HG03354 (cell line): ENCODE data around the gene HSPA1A.
A peak's percentile ranks its signal among the peaks of the same experiment; 100 is the strongest.
"Not testable (repeated sequence)": the region's sequence is repeated elsewhere in the genome, so short reads cannot be mapped to it uniquely, and the experiment has no call there.

ENCODE experiments used
- ATAC-seq: cut with Tn5 transposase; IDR thresholded peaks from one replicate; pipeline ENCODE4 v1.9.1; 2021; ENCODE audit warnings: mild to moderate bottlenecking; ENCODE audit not compliant: unreplicated experiment, poor library complexity, severe bottlenecking

HSPA1A gene

DNA sequence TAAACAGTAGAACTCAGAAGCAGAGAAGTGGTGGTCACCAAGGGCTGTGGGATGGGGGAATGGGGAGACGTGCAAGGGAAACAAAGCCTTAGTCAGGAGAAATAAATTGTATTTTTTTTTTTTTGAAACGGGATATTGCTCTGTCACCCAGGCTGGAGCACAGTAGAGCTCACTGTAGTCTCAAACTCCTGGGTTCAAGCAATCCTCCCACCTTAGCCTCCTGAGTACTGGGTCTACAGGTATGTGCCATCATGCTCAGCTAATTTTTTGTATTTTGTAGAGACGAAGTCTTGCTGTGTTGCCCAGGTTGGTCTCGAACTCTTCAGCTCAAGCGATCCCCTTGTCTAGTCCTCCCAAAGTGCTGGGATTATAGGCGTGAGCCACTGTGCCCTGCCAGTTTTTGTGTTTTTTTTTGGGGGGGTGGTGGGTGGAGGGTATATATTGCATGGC, 15.6 kb downstream of the HSPA1A start:
- ATAC-seq = no peak

DNA sequence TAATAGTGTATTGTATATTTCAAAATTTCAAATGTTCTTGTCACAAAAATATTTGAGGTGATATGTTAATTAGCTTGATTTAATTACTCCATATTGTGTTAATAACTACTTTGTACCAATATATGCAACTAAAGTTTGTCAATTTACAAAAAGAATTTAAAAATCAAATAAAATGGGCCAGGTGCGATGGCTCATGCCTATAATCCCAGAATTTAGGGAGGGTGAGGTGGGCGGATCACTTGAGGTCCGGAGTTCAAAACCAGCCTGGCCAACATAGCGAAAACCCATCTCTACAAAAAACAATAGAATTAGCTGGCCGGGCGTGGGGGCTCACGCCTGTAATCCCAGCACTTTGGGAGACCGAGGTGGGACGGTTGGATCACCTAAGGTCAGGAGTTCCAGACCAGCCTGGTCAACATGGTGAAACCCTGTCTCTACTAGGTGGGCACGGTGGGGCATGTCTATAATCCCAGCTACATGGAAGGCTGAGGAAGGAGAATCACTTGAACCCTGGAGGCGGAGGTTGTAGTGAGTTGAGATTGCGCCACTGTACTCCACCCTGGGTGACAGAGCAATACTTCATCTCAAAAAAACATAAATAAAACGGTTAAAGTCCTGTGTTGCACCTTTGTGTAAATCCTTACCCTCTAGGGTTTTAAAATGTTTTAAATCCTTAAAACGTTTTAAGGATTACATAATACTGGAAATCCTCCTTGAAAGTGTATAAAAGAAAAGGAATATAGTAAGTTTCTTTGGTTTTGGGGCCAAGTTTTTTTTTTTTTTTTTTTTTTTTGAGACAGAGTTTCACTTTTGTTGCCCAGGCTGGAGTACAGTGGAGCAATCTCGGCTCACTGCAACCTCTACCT, 16.2 kb downstream of the HSPA1A start:
- ATAC-seq = no peak

DNA sequence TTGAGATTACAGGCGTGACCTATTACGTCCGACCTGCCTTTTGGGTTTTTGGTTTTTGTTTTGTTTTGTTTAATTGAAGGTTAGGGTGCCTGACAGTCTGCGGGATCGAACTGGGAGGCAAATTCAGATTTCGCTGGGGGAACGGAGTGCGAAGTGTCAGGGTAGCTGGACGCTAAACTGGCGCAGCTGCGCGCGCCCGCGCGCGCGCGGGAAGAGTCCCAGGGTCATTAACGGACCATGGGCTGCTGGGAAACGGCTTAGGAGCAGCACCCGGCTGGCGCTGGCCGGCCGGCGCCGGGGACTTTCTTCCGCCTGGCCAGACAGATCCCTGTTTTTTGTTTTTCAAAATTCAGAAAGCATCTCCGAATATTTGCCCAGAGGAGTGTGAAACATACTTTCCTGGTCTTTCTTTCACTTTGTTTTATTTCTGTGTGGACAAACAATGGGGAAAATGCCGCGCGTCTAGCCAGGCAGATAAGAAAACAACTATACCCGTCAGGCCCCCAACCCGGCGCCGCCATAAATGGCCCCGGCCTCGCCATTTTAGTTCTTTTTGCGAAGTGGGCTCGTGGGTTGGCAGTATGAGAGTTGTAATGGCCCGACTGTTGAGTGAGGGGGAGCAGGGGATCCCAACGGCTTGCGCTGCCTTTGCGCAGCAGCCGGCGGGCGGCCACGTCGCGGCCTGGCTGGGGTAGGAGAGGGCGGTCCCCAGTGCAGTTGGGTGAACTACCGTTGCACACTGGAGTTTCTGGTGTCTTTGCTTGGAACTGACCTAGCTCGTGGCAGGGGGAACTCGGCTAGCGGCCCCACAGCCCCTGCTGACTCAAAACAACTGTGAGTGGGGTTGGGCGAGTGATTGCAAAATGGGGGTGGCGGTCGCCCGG, 19.3 kb downstream of the HSPA1A start:
- peak; percentile 45 for ATAC-seq

DNA sequence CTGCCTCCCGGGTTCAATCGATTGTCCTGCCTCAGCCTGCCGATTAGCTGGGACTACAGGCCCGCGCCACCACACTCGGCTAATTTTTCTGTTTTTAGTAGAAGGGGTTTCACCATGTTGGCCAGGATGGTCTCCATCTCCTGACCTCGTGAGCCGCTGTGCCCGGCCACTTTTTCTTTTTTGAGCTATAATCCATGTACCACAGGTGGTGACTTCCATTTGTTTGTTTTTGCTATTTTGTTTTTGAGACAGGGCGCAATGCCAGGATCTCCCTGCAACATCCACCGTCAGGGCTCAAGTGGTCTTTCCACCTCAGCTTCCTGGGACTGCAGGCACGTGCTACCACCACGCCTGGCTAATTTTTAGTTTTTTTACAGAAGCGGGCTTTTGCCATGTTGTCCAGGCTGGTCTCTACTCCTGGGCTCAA, 20.7 kb downstream of the HSPA1A start:
- ATAC-seq = no peak

DNA sequence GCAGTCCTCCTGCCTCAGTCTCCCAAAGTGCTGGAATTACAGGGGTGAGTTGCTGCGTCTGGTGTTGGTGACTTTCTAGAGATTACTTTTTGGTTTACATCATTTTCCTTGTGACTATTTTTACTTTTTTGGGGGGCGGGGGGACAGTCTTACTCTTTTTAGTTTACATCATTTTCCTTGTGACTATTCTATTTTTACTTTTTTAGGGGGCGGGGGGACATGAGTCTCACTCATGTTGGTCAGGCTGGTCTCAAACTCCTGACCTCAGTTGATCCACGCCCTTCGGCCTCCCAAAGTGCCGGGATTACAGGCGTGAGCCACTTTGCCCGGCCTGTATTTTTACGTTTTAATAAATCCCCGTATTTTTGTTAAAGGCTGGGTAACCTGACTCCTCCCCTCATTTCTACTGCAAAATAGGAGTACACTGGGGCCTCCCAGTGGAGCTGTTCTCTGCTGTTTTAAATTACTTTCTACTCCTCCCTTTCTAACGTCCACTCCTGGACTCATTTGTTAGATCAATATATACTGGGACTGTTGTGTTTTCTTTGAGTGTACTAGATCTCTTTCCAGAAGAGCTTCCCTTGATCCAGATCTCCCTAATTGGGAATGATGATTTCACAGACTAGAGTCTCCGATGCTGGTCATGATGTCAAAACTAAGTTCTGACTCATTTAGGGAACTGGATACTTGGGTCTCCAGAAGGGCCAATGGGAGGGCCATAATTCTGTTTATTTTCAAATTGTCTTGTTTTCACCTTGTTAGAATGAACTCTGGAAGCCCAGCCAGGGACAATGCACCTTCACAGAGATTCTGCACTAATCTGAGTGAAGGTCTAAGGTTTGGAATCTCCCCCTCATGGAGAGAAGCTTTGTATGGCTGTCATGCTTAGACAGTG, 21.4 kb downstream of the HSPA1A start:
- no peak for ATAC-seq

DNA sequence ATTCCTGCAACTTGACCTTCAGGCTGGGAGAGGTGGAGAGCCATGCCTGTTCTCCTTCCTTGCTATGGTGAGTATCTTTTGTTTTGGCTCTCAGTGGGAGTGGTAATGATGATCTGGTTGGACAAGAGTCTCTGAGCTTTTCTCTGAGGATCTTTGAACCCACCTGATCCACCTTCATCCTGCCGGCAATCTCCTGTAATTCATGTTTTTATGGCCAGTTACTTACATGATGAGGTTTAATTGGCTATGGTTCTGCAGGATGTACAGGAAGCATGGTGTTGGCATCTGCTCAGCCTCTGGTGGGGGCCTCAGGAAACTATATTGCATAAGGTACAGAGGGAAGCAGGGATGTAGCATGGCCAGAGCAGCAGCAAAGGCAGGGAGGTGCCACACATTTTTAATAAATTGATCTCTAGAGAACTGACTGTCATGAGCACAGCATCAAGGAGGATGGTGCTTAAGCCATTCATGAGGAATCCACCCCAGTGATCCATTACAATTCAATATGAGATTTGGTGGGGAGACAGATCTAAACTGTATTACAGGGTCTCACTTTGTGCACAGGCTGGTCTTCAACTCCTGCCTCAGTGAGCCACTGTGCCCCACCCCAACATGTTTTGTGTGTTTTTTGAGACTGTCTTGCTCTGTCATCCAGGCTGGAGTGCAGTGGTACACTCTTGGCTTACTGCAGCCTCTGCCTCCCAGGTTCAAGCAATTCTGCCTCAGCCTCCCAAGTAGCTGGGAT, 22.2 kb downstream of the HSPA1A start:
- ATAC-seq = no peak

DNA sequence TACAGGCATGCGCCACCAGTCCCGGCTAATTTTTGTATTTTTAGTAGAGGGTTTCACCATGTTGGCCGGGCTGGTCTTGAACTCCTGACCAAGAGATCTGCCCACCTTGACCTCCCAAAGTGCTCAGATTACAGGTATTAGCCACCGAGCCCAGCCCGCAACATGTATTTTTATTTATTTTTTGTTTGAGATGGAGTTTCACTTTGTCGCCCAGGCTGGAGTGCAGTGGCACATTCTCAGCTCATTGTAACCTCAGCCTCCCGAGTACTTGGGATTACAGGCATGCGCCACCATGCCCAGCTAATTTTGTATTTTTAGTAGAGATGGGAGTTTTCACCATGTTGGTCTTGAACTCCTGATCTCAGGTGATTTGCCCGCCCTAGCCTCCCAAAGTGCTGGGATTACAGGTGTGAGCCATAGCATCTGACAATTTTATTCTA, 22.8 kb downstream of the HSPA1A start:
- not testable (repeated sequence) for ATAC-seq

DNA sequence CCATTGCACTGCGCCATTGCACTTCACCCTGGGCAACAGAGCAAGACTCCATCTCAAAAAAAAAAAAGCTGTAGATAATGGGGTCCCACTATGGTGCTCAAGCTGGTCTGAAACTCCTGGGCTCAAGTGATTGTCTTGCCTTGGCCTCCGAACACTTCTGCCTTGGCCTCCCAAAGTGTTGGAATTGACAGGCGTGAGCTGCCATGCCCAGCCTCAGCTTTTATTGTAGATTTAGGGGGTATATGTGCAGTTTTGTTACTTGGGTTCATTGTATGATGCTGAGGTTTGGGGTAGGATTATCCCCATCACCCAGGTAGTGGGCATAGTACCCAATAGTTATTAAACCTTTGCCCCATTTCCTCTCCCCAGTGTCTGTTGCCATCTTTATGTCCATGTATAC, 23.6 kb downstream of the HSPA1A start:
- ATAC-seq = no peak

DNA sequence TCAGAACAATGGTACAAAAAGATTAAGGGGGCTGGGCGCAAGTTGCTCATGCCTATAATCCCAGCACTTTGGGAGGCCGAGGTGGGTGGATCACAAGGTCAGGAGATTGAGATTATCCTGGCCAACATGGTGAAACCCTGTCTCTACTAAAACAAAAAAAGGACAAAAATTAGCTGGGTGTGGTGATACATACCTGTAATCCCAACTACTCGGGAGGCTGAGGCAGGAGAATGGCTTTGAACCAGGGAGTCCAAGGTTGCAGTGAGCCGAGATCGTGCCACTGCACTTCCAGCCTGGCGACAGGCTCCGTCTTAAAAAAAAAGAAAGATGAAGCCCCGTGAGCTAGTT, 24.4 kb downstream of the HSPA1A start:
- ATAC-seq = not testable (repeated sequence)

DNA sequence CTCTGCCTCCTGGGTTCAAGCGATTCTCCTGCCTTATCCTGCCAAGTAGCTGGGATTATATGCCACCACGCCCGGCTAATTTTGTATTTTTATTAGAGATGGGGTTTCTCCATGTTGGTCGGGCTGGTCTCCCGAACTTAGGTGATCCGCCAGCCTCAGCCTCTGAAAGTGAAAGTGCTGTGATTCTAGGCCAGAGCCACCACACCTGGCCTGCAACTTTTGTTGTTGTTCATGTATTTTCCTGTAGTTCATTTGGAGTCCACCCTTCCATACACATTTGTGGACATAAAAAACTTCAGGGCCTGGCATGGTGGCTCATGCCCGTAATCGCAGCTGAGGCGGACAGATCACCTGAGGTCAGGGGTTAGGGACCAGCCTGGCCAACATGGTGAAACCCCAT, 26.7 kb downstream of the HSPA1A start:
- ATAC-seq = no peak

DNA sequence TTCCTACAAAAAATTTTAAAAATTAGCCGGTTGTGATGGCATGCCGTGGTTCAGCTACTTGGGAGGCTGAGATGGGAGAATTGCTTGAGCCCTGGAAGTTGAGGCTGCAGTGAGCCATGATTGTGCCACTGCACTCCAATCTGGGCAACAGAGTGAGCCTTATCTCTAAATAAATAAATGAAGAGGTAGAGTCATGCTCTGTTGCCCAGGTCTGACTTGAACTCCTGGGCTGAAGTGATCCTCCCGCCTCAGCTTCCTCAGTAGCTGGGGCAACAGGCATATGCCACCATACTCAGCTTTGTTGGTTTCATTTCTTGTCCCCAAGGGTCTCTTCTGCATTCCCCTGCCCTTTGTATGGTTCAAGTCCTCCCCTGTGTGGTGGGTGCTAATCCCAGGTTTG, 29.2 kb downstream of the HSPA1A start:
- no peak for ATAC-seq

DNA sequence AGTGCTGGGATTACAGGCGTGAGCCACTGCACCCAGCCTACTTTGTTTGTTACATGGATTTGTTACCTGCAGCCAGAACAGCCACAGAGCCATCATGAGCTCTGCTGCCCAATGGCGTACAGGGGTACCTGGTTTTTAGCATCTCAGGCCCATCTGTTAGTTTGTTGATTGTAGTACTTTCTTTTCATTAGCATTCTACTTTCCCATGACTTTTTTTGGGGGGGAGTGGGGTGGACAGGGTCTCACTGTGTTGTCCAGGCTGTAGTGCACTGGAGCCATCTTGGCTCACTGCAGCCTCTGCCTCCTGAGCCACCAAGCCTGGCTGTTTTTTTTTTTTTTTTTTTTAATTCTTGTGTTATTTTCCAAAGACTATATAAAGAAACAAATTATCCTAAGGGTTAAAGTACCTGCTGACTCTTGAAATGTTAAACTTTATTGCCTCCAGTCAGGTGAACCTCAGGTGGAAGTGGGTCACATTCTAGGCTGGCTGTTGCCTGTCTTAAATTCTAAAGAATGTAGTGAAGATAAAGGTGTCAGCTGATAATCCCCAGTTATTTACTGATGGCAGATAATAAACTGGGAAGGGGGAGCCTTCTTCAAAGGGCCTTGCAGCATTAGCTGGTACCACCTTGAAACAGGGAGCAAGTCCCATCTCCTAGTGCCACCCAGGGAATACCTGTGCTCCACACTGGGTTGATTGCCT, 32.1 kb downstream of the HSPA1A start:
- no peak for ATAC-seq

DNA sequence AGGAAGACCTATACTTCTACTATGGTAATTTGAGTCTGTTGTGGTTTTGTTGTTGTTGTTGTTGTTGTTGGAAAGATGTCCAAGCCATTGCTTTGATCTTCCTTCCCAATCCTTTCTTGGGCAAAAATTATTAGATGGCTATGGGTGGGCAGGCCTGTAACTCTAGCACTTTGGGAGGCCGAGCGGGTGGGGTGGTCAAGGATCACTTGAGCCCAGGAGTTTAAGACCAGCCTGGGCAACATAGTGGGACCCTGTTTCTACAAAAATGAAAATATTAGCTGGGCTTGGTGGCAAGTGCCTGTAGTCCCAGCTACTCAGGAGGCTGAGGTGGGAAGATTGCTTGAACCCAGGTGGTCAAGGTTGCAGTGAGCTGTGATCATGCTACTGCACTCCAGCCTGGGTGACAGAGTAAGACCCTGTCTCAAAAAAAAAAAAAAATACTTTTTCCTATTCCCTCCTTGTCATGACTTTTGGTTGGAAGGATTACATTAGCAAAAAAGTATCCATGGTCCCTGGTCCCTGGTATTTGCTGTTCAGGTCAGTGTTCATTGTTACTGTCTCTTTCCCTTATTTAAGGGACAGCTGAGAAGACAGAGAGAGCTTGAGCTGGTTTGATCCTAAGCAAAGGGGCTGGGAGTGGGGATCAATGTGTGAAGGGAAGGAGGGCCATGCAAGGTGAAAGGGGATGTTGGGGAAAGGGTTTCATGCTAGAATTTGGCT, 35.6 kb downstream of the HSPA1A start:
- no peak for ATAC-seq

DNA sequence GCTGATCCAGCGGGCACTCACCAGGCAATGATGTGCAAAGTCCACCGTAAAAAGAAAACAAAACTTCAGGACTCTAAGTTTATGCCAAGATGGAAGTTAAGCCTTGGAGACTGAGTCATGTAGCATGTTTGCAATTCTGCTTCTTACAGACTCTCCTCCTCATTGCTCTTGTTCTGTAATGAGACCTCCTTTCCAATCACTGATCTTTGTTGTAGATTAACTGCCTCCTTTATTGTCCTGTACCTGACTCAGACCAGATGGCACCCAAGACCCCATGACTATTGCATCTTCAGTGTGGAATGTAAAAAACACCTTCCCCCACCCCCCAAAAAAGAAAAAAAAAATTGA, 36.1 kb downstream of the HSPA1A start:
- no peak for ATAC-seq

DNA sequence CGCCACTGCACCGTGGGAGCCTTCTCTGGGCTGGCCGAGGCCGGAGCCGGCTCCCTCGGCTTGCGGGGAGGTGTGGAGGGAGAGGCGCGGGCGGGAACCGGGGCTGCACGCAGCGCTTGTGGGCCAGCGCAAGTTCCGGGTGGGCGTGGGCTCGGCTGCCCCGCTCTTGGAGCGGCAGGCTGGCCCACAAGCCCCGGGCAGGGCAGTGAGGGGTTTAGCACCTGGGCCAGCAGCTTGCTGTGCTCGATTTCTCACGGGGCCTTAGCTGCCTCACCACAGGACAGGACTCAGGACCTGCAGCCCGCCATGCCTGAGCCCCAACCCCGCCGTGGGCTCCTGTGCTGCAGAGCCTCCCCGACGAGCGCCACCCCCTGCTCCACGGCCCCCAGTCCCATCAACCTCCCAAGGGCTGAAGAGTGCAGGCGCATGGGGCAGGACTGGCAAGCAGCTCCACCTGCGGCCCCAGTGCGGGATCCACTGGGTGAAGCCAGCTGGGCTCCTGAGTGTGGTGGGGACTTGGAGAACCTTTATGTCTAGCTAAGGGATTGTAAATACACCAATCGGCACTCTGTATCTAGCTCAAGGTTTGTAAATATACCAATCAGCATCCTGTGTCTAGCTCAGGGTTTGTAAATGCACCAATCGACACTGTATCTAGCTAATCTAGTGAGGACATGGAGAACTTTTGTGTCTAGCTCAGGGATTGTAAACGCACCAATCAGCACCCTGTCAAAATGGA, 36.8 kb downstream of the HSPA1A start:
- ATAC-seq = not testable (repeated sequence)

DNA sequence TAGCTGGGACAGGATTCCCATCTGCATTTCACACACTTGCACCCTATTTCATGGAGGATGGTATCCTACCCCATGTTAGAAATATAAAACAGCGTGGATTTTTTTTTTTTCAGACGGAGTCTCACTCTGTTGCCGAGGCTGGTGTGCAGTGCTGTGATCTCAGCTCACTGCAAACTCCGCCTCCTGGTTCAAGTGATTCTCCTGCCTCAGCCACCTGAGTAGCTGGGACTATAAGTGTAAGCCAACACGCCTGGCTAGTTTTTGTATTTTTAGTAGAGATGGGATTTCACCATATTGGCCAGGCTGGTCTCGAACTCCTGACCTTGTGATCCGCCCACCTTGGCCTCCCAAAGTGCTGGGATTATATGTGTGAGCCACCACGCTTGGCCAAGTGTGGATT, 42.4 kb downstream of the HSPA1A start:
- ATAC-seq = not testable (repeated sequence)

DNA sequence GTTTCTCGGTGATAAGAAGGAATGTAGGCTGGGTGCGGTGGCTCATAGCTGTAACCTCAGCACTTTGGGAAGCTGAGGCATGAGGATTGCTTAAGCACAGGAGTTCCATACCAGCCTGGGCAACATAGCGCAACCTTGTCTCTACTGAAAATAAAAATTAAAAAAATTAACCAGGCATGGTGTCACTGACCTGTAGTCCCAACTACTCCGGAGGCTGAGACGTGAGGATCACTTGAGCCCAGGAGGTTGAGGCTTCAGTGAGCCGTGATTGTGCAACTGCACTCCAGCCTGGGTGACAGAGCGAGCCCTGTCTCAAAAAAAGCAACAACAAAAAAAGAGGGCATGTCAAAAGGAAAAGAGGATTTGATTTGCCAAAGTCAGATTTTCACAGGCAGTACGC, 43.4 kb downstream of the HSPA1A start:
- ATAC-seq = no peak
